ENCODE measurements around the gene SUPT7L.

SUPT7L gene

GRCh38 chr2:27663285-27664153 is at the start of gene SUPT7L, which contains the start of gene SLC4A1AP:
Gene SUPT7L (minus strand): TSS chr2:27663614. CDS start chr2:27662192, 1,422 bp downstream.
Gene SLC4A1AP (plus strand): TSS chr2:27663889. CDS start chr2:27663915, 26 bp downstream.
- peak; percentile 58 to 69 for DNase-seq (ENCODE audit: low read depth in 1 of 2, low spot score in 1 of 2)

GRCh38 chr2:27713201-27713600 is 49.8 kb upstream of the SUPT7L start:
- no peak for DNase-seq (ENCODE audit: low read depth in 1 of 2, low spot score in 1 of 2)

- DNase-seq (ENCODE audit: low read depth in 1 of 2, low spot score in 1 of 2): no peak
These were observed 49.1 kb upstream of the SUPT7L start for GRCh38 chr2:27712522-27712921.

GRCh38 chr2:27711804-27712203 is 48.4 kb upstream of the SUPT7L start:
- DNase-seq (ENCODE audit: low read depth in 1 of 2, low spot score in 1 of 2): no peak

- DNase-seq (ENCODE audit: low read depth in 1 of 2, low spot score in 1 of 2): no peak
These were observed 47.4 kb upstream of the SUPT7L start for GRCh38 chr2:27710640-27711430.

GRCh38 chr2:27709960-27710575 is 46.7 kb upstream of the SUPT7L start:
- DNase-seq (ENCODE audit: low read depth in 1 of 2, low spot score in 1 of 2): no peak

- no peak for DNase-seq (ENCODE audit: low read depth in 1 of 2, low spot score in 1 of 2)
These were observed 45.9 kb upstream of the SUPT7L start for GRCh38 chr2:27709326-27709725.

- DNase-seq (ENCODE audit: low read depth in 1 of 2, low spot score in 1 of 2): no peak
These were observed 45.3 kb upstream of the SUPT7L start for GRCh38 chr2:27708666-27709065.

GRCh38 chr2:27708257-27708654 is 44.8 kb upstream of the SUPT7L start:
- no peak for DNase-seq (ENCODE audit: low read depth in 1 of 2, low spot score in 1 of 2)

GRCh38 chr2:27707462-27708256 is 44.2 kb upstream of the SUPT7L start:
- no peak for DNase-seq (ENCODE audit: low read depth in 1 of 2, low spot score in 1 of 2)

- DNase-seq (ENCODE audit: low read depth in 1 of 2, low spot score in 1 of 2): no peak
These were observed 42.6 kb upstream of the SUPT7L start for GRCh38 chr2:27705851-27706622.

GRCh38 chr2:27704342-27704876 is 41.0 kb upstream of the SUPT7L start:
- no peak for DNase-seq (ENCODE audit: low read depth in 1 of 2, low spot score in 1 of 2)

GRCh38 chr2:27703638-27704341 is 40.4 kb upstream of the SUPT7L start:
- DNase-seq (ENCODE audit: low read depth in 1 of 2, low spot score in 1 of 2): peak; percentile 65 to 73

GRCh38 chr2:27702302-27702701 is 38.9 kb upstream of the SUPT7L start:
- DNase-seq (ENCODE audit: low read depth in 1 of 2, low spot score in 1 of 2): no peak

GRCh38 chr2:27701676-27702075 is 38.3 kb upstream of the SUPT7L start:
- no peak for DNase-seq (ENCODE audit: low read depth in 1 of 2, low spot score in 1 of 2)

GRCh38 chr2:27697660-27698059 is 34.2 kb upstream of the SUPT7L start:
- no peak for DNase-seq (ENCODE audit: low read depth in 1 of 2, low spot score in 1 of 2)

- no peak for DNase-seq (ENCODE audit: low read depth in 1 of 2, low spot score in 1 of 2)
These were observed 26.6 kb upstream of the SUPT7L start for GRCh38 chr2:27690052-27690451.

- no peak for DNase-seq (ENCODE audit: low read depth in 1 of 2, low spot score in 1 of 2)
These were observed 26.0 kb upstream of the SUPT7L start for GRCh38 chr2:27689424-27689823.

GRCh38 chr2:27687232-27687631 is 23.8 kb upstream of the SUPT7L start:
- DNase-seq (ENCODE audit: low read depth in 1 of 2, low spot score in 1 of 2): no peak
